ENCODE measurements around the gene CACNA1H. TPM values are rescaled to one million over a fixed set of nuclear protein-coding genes. Genes with fewer than 3 reads are reported as not detected.
"Not testable (repeated sequence)": the region's sequence is repeated elsewhere in the genome, so short reads cannot be mapped to it uniquely, and the experiment has no call there.

CACNA1H gene
- total RNA-seq, 4 donors from 2014 or later: 17.0 to 63.6 (median 39.5) TPM

- intact Hi-C loops (cut with DNase I; ENCODE audit: low total_unique reads): no loop called here
- Histone ChIP-seq H3K4me1 (peaks cover 0 to 8% (median 3%) of the 10 kb centered on the region in 4 donors), H3K27ac (no peak overlapping the region), H3K36me3 (no peaks in the 10 kb centered on the region), H3K9me3 (no peaks in the 10 kb centered on the region), H3K27me3 (no peaks in the 10 kb centered on the region), H3K4me3 (no peak overlapping the region)
- DNase-seq: no peak
- TF ChIP-seq CTCF (IDR thresholded peaks at IDR 0.05): no peak
- TF ChIP-seq POLR2A (IDR thresholded peaks at IDR 0.05): no peak
- TF ChIP-seq POLR2AphosphoS5 (IDR thresholded peaks at IDR 0.05): no peak
- TF ChIP-seq EP300 (IDR thresholded peaks at IDR 0.05; ENCODE audit: low read depth): no peak
- WGBS, 2 donors (ENCODE audit: low coverage in 1 of 2): 73% methylated on average over 19 of the region's 25 CpGs; no CpG with 5 or more reads in 1 of the 2 donors
- in situ Hi-C loops (cut with MboI; ENCODE audit: low pct_ligation_motif_present in 1 of 4, low pct_unique_long_range_greater_than_20kb in 1 of 4, low sequenced_read_pairs in 3 of 4): no loop called here
Observed at GRCh38 chr16:1222553-1223354, 69.8 kb downstream of the CACNA1H start.

- peaks cover 0 to 8% (median 3%) of the 10 kb centered on the region in 4 donors for H3K4me1 ChIP-seq
- H3K27ac ChIP-seq: peak overlapping the region in 3 of 4 donors; percentile 43 to 69 (median 45)
- no peaks in the 10 kb centered on the region for H3K9me3 ChIP-seq
- no peaks in the 10 kb centered on the region for H3K36me3 ChIP-seq
- WGBS, 2 donors (ENCODE audit: low coverage in 1 of 2): 75% methylated on average over 26 of the region's 38 CpGs; no CpG with 5 or more reads in 1 of the 2 donors
- TF ChIP-seq CTCF (IDR thresholded peaks at IDR 0.05): no peak
- H3K4me3 ChIP-seq: no peak overlapping the region
- H3K27me3 ChIP-seq: no peaks in the 10 kb centered on the region
- in situ Hi-C loops (cut with MboI; ENCODE audit: low pct_ligation_motif_present in 1 of 4, low pct_unique_long_range_greater_than_20kb in 1 of 4, low sequenced_read_pairs in 3 of 4) (no loop called here), intact Hi-C loops (cut with DNase I; ENCODE audit: low total_unique reads) (no loop called here)
- no peak for DNase-seq
Observed at GRCh38 chr16:1223355-1224214, 70.7 kb downstream of the CACNA1H start.

- H3K27ac ChIP-seq: peak overlapping the region; percentile 44 to 75 (median 57)
- H3K9me3 ChIP-seq: no peaks in the 10 kb centered on the region
- H3K4me1 ChIP-seq: peaks cover 0 to 8% (median 3%) of the 10 kb centered on the region in 4 donors
- peak; percentile 39 for DNase-seq
- H3K27me3 ChIP-seq: no peaks in the 10 kb centered on the region
- 30% methylated on average over 6 of the region's 9 CpGs; no CpG with 5 or more reads in 1 of the 2 donors for WGBS, 2 donors (ENCODE audit: low coverage in 1 of 2)
- H3K36me3 ChIP-seq: no peaks in the 10 kb centered on the region
- in situ Hi-C loops (cut with MboI; ENCODE audit: low pct_ligation_motif_present in 1 of 4, low pct_unique_long_range_greater_than_20kb in 1 of 4, low sequenced_read_pairs in 3 of 4): no loop called here
- intact Hi-C loops (cut with DNase I; ENCODE audit: low total_unique reads): no loop called here
- TF ChIP-seq POLR2AphosphoS5 (IDR thresholded peaks at IDR 0.05): peak in 1 of 3 donors; percentile 23
- TF ChIP-seq EP300 (IDR thresholded peaks at IDR 0.05; ENCODE audit: low read depth): no peak
- H3K4me3 ChIP-seq: no peak overlapping the region
Observed at GRCh38 chr16:1224558-1224957, 71.7 kb downstream of the CACNA1H start.

GRCh38 chr16:1225051-1225451 is 72.1 kb downstream of the CACNA1H start, which contains the start of gene TPSG1:
Gene TPSG1, minus strand, starts transcription at chr16:1225268. Its CDS starts 16 bp downstream, at chr16:1225252.
- no peak for TF ChIP-seq CTCF (IDR thresholded peaks at IDR 0.05)
- TF ChIP-seq EP300 (IDR thresholded peaks at IDR 0.05; ENCODE audit: low read depth): no peak
- peak in 2 of 3 donors; percentile 31 to 58 for TF ChIP-seq POLR2AphosphoS5 (IDR thresholded peaks at IDR 0.05)
- TF ChIP-seq POLR2A (IDR thresholded peaks at IDR 0.05): no peak
- no peaks in the 10 kb centered on the region for H3K36me3 ChIP-seq
- peaks cover 0 to 8% (median 3%) of the 10 kb centered on the region in 4 donors for H3K4me1 ChIP-seq
- peak; percentile 43 for DNase-seq
- no peaks in the 10 kb centered on the region for H3K9me3 ChIP-seq
- H3K27ac ChIP-seq: peak within 1 kb of the TSS; percentile 44 to 75 (median 57)
- intact Hi-C loops (cut with DNase I; ENCODE audit: low total_unique reads) (no loop called here), in situ Hi-C loops (cut with MboI; ENCODE audit: low pct_ligation_motif_present in 1 of 4, low pct_unique_long_range_greater_than_20kb in 1 of 4, low sequenced_read_pairs in 3 of 4) (no loop called here)
- H3K4me3 ChIP-seq: no peak within 1 kb of the TSS
- H3K27me3 ChIP-seq: no peaks in the 10 kb centered on the region
- 46% methylated on average over 9 of the region's 10 CpGs; no CpG with 5 or more reads in 1 of the 2 donors for WGBS, 2 donors (ENCODE audit: low coverage in 1 of 2)

GRCh38 chr16:1225728-1226311 is 72.9 kb downstream of the CACNA1H start:
- H3K9me3 ChIP-seq; in situ Hi-C loops (cut with MboI; ENCODE audit: low pct_ligation_motif_present in 1 of 4, low pct_unique_long_range_greater_than_20kb in 1 of 4, low sequenced_read_pairs in 3 of 4); intact Hi-C loops (cut with DNase I; ENCODE audit: low total_unique reads); H3K4me1 ChIP-seq; DNase-seq; H3K36me3 ChIP-seq; H3K27me3 ChIP-seq; H3K4me3 ChIP-seq: not testable (repeated sequence)
- 50% methylated on average over 19 of the region's 24 CpGs; no CpG with 5 or more reads in 1 of the 2 donors for WGBS, 2 donors (ENCODE audit: low coverage in 1 of 2)
- H3K27ac ChIP-seq: peak overlapping the region; percentile 27 to 75 (median 57)

GRCh38 chr16:1226692-1227091 is 73.8 kb downstream of the CACNA1H start:
- WGBS, 2 donors (ENCODE audit: low coverage in 1 of 2): 39% methylated on average over 14 of the region's 14 CpGs; no CpG with 5 or more reads in 1 of the 2 donors
- in situ Hi-C loops (cut with MboI; ENCODE audit: low pct_ligation_motif_present in 1 of 4, low pct_unique_long_range_greater_than_20kb in 1 of 4, low sequenced_read_pairs in 3 of 4); H3K4me3 ChIP-seq; H3K36me3 ChIP-seq; H3K9me3 ChIP-seq; H3K4me1 ChIP-seq; H3K27me3 ChIP-seq; intact Hi-C loops (cut with DNase I; ENCODE audit: low total_unique reads); H3K27ac ChIP-seq; DNase-seq: not testable (repeated sequence)
